ENCODE results near the gene TULP1. TPM values are rescaled to one million over a fixed set of nuclear protein-coding genes. Genes with fewer than 3 reads are reported as not detected.
"Not testable (repeated sequence)": the region's sequence is repeated elsewhere in the genome, so short reads cannot be mapped to it uniquely, and the experiment has no call there.

TULP1 gene
- total and polyA plus RNA-seq, 2 of the 13 experiments (the other 11 are each of a cell fraction or from before 2014, with no cell fraction given), result not detected

DNA sequence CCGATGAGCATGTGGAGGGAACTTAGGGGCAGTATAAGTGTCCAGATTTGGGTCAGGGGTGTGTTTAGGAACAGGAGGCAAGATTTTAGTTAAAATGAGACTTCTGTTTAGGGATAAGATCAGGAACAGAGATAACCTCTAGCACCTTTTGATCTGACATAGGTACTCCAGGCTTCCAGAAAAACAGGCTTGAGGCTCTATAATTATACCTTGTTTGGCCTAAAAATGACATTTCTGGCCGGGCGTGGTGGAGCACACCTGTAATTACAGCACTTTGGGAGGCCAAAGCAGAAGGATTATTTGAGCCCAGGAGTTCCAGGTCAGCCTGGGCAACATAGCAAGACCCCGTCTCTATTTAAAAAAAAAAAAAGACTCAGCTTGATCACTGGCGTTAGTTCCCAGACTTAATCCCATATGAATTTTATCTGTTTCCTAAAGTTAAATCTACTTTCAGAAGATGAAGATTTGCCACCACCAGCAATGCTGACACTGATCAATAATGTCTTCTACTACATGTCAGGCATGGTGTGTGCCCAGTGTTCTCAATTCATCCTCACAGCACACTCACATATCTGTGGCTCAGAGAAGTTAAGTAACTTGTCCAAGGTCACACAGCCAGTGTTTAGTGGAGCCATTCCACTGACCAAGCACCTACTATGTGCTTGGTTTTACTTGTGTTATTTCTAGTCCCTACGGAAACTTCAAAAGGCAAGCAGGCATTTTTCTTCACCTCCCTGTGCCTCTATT is 6.0 kb upstream of the TULP1 start:
- no peaks in the 10 kb centered on the region for H3K79me2 ChIP-seq (ENCODE audit: insufficient read depth, low read length)
- ATAC-seq (no peak), FAIRE-seq (no peak), DNase-seq (ENCODE audit: low spot score) (no peak)
- H3K4me3 ChIP-seq (replicated peaks in 1 of 3; ENCODE audit: insufficient read depth in 1 of 3, low read depth in 2 of 3, low read length in 3 of 3), result no peak overlapping the region
- no peak overlapping the region for H2AFZ ChIP-seq (ENCODE audit: low read length)
- no peak overlapping the region for H3K27ac ChIP-seq (ENCODE audit: extremely low read length, insufficient read depth, low read length)
- CTCF ChIA-PET (ENCODE audit: low intra/inter-chr PET ratio, low total read pairs), result no interaction called here
- intact Hi-C loops (cut with micrococcal nuclease; ENCODE audit: unreplicated experiment), result no loop called here
- in situ Hi-C loops (cut with HindIII; ENCODE audit: extremely low pct_ligation_motif_present, low pct_unique_long_range_greater_than_20kb), result no loop called here
- no TSS peak for BruUV-seq (replicated peaks)
- H3K4me1 ChIP-seq (ENCODE audit: insufficient read depth, low read length), result peaks cover 35% of the 10 kb centered on the region
- 55% methylated on average over 6 of the region's 6 CpGs for WGBS (ENCODE audit: low lambda C conversion rate)
- peaks cover 2 to 25% of the 10 kb centered on the region in 2 experiments; a peak in 3 of 5 replicates for H3K27me3 ChIP-seq (ENCODE audit: control insufficient read depth in 1 of 2, insufficient read depth in 2 of 2, low read length in 2 of 2)
- no peak overlapping the region for H3K9ac ChIP-seq (ENCODE audit: insufficient read depth, low read depth, low read length)
- H4K20me1 ChIP-seq (ENCODE audit: insufficient read depth, low read length), result no peaks in the 10 kb centered on the region
- TF ChIP-seq ZNF121 (CRISPR knock-in tag; IDR thresholded peaks at IDR 0.05) (peak; percentile 64), ZNF768 (CRISPR knock-in tag; IDR thresholded peaks at IDR 0.05) (peak; percentile 85; the same call in 1 of the 2 replicates), ZMYM3 (CRISPR knock-in tag; IDR thresholded peaks at IDR 0.05) (peak; percentile 75), ZNF839 (CRISPR knock-in tag; IDR thresholded peaks at IDR 0.05; ENCODE audit: borderline replicate concordance) (no peak), ZKSCAN1 (IDR thresholded peaks at IDR 0.05; ENCODE audit: low read length) (peak; percentile 85)
- TF ChIP-seq, protein P1, sequence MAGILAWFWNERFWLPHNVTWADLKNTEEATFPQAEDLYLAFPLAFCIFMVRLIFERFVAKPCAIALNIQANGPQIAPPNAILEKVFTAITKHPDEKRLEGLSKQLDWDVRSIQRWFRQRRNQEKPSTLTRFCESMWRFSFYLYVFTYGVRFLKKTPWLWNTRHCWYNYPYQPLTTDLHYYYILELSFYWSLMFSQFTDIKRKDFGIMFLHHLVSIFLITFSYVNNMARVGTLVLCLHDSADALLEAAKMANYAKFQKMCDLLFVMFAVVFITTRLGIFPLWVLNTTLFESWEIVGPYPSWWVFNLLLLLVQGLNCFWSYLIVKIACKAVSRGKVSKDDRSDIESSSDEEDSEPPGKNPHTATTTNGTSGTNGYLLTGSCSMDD (CRISPR knock-in tag; IDR thresholded peaks at IDR 0.05), result no peak
- no peaks in the 10 kb centered on the region for H3K36me3 ChIP-seq (replicated peaks in 1 of 2; ENCODE audit: control insufficient read depth in 1 of 2, insufficient read depth in 2 of 2, low read length in 2 of 2)
- POLR2A ChIA-PET, result no interaction called here
- H3K4me2 ChIP-seq (ENCODE audit: low read depth, low read length), result no peak overlapping the region
- no peaks in the 10 kb centered on the region for H3K9me3 ChIP-seq (ENCODE audit: low read length)

DNA sequence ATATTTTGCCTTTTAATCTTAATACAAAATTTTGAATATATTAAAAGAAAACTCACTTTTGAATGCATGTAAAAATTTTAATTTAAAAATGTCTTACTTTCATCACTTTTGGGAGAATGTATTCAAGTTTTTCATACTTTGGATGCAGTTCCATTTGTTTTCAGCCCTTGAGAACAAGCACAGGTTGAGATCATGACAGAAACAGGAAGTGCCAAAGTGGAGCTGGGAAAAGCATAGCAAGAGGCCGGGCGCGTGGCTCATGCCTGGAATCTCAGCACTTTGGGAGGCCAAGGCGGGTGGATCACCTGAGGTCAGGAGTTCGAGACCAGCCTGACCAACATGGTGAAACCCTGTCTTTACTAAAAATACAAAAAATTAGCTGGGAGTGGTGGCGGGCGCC is 5.3 kb upstream of the TULP1 start:
- H2AFZ ChIP-seq (ENCODE audit: low read length); H3K79me2 ChIP-seq (ENCODE audit: insufficient read depth, low read length); H3K36me3 ChIP-seq (replicated peaks in 1 of 2; ENCODE audit: control insufficient read depth in 1 of 2, insufficient read depth in 2 of 2, low read length in 2 of 2); H3K4me2 ChIP-seq (ENCODE audit: low read depth, low read length); BruUV-seq (replicated peaks); H4K20me1 ChIP-seq (ENCODE audit: insufficient read depth, low read length); in situ Hi-C loops (cut with HindIII; ENCODE audit: extremely low pct_ligation_motif_present, low pct_unique_long_range_greater_than_20kb); FAIRE-seq; H3K27ac ChIP-seq (ENCODE audit: extremely low read length, insufficient read depth, low read length); DNase-seq (ENCODE audit: low spot score); H3K4me3 ChIP-seq (replicated peaks in 1 of 3; ENCODE audit: insufficient read depth in 1 of 3, low read depth in 2 of 3, low read length in 3 of 3); H3K9ac ChIP-seq (ENCODE audit: insufficient read depth, low read depth, low read length); H3K9me3 ChIP-seq (ENCODE audit: low read length); intact Hi-C loops (cut with micrococcal nuclease; ENCODE audit: unreplicated experiment); CTCF ChIA-PET (ENCODE audit: low intra/inter-chr PET ratio, low total read pairs); ATAC-seq: not testable (repeated sequence)
- WGBS (ENCODE audit: low lambda C conversion rate), result 44% methylated on average over 7 of the region's 7 CpGs
- POLR2A ChIA-PET, result interaction anchor here (1.5 kb wide), 1 partner anchor 14 kb away, joined by 3 read pairs; no protein-coding TSS in a partner anchor
- H3K4me1 ChIP-seq (ENCODE audit: insufficient read depth, low read length), result peaks cover 31% of the 10 kb centered on the region
- H3K27me3 ChIP-seq (ENCODE audit: control insufficient read depth in 1 of 2, insufficient read depth in 2 of 2, low read length in 2 of 2), result peaks cover 2 to 25% of the 10 kb centered on the region in 2 experiments; a peak in 3 of 5 replicates
- peak; percentile 40; the same call in 1 of the 2 replicates for TF ChIP-seq ELF1 (CRISPR knock-in tag; IDR thresholded peaks at IDR 0.05)
